GM13977 (cell line): ENCODE measurements around the gene LCN10.

ENCODE experiments used
- DNase-seq: peaks from one replicate; pipeline ENCODE4 v3.0.0; 2012; ENCODE audit warnings: low spot score
- in situ Hi-C: fragments of 300-500 bp; cut with MboI; formaldehyde crosslinking; loops from one replicate; pipeline ENCODE4 v1.12.0; 2022; ENCODE audit warnings: low sequenced_read_pairs, low pct_unique_long_range_greater_than_20kb, mixed read lengths, inconsistent platforms; ENCODE audit not compliant: unreplicated experiment
- TF ChIP-seq, protein P1 (sequence below): IDR thresholded peaks from 2 replicates; pipeline ENCODE4 v1.5.1; 2012; ENCODE audit warnings: mild to moderate bottlenecking, control low read depth; ENCODE audit not compliant: insufficient read depth; ENCODE audit errors: extremely low read depth, missing control alignments

Gene LCN10

GRCh38 chr9:136690806-136691261 is 51.9 kb downstream of the LCN10 start:
- TF ChIP-seq, protein P1, sequence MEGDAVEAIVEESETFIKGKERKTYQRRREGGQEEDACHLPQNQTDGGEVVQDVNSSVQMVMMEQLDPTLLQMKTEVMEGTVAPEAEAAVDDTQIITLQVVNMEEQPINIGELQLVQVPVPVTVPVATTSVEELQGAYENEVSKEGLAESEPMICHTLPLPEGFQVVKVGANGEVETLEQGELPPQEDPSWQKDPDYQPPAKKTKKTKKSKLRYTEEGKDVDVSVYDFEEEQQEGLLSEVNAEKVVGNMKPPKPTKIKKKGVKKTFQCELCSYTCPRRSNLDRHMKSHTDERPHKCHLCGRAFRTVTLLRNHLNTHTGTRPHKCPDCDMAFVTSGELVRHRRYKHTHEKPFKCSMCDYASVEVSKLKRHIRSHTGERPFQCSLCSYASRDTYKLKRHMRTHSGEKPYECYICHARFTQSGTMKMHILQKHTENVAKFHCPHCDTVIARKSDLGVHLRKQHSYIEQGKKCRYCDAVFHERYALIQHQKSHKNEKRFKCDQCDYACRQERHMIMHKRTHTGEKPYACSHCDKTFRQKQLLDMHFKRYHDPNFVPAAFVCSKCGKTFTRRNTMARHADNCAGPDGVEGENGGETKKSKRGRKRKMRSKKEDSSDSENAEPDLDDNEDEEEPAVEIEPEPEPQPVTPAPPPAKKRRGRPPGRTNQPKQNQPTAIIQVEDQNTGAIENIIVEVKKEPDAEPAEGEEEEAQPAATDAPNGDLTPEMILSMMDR = no peak
- no peak for DNase-seq
- in situ Hi-C loops = no loop called here

GRCh38 chr9:136690104-136690805 is 52.5 kb downstream of the LCN10 start:
- DNase-seq = no peak
- in situ Hi-C loops = no loop called here
- TF ChIP-seq, protein P1 = no peak

DNA sequence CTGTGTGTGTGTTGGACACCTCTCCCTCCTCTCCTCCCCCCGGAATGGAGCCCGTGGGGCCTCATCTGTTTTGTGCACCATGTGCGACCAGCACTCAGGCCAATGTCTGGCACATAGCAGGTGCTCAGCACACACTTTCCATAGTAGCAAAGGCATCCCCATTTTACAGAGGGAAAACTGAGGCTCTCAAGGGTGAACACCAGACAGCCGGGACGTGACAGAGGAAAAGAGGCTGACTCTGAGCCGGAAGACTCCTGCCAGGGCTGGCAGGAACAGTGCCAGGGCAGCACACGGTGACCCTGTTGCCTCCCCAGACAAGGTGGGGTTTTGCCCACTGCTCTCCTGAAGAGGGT is 53.7 kb downstream of the LCN10 start:
- DNase-seq = no peak
- TF ChIP-seq, protein P1 = no peak
- in situ Hi-C loops = no loop called here

DNA sequence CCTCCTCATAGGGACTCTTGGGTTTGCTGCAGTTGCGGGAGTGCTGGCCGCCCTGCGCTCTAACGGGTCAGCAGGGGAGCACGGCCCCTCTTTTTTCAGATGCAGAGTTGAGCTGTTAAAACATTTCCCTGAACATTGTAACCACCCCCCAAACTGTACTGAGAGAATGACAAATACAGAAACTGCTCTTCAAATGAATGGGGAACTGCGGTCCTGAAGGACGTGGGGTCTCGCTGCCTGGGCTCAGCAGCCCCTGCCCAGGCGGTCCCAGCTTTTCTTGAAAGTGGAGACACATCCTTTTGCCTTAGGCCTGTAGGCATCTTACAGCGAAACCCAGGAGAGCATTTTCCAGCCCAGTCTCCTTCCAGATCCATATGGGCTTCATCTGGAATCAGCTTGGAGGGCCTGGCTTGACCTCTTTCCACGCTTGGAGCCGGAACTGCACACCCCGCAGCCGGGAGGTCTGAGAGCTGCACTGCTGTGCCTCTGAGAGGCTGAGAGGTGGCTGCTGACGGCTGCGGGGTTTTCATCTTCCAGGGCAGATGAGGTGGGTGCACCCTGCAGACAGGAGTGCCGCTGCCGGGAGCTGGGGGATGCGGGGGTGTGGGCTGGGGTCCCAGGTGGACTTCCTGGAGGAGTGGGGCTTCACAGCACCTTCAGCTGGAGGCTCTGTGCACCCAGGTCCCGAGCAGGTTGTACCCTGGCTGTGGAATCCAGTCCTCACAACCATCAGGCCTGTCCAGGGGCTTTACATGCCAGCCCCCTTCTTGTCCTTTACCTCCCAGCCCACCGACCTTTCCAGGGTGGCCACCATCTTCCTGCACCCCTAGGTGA is 54.2 kb downstream of the LCN10 start:
- peak; percentile 78 for DNase-seq
- TF ChIP-seq, protein P1 = no peak
- in situ Hi-C loops = no loop called here
